Measurements from ENCODE around the gene IRF6. TPM values are rescaled to one million over a fixed set of nuclear protein-coding genes. Genes with fewer than 3 reads are reported as not detected.
A peak's percentile ranks its signal among the peaks of the same experiment; 100 is the strongest.

The IRF6 gene
- total RNA-seq, 4 donors from 2014 or later: 0.46 to 1.2 (median 0.75) TPM

GRCh38 chr1:209840611-209841010, 34.7 kb upstream of the IRF6 start:
- peak; percentile 72 for DNase-seq (ENCODE audit: extremely low spot score)
- WGBS: 86% methylated on average over 5 of the region's 5 CpGs
- H3K36me3 ChIP-seq: peaks cover 81 to 100% (median 88%) of the 10 kb centered on the region in 4 donors
- H3K9me3 ChIP-seq: no peaks in the 10 kb centered on the region
- no peak overlapping the region for H3K4me3 ChIP-seq
- no peak for TF ChIP-seq EP300 (IDR thresholded peaks at IDR 0.05)
- no peak for TF ChIP-seq POLR2A (IDR thresholded peaks at IDR 0.05; ENCODE audit: low read depth)
- no peak for TF ChIP-seq CTCF (IDR thresholded peaks at IDR 0.05)
- TF ChIP-seq POLR2AphosphoS5 (IDR thresholded peaks at IDR 0.05): no peak
- H3K4me1 ChIP-seq: peaks cover 0 to 22% (median 0%) of the 10 kb centered on the region in 4 donors
- intact Hi-C loops (cut with DNase I): no loop called here
- peak overlapping the region in 3 of 4 donors; percentile 52 to 65 (median 64) for H3K27ac ChIP-seq (replicated peaks in 1 of 4)
- H3K27me3 ChIP-seq: no peaks in the 10 kb centered on the region

- intact Hi-C loops (cut with DNase I): no loop called here
- H3K36me3 ChIP-seq: peaks cover 81 to 100% (median 91%) of the 10 kb centered on the region in 4 donors
- 45% methylated on average over 5 of the region's 5 CpGs for WGBS
These were observed 34.1 kb upstream of the IRF6 start for GRCh38 chr1:209839875-209840546.

GRCh38 chr1:209838537-209838936, 32.6 kb upstream of the IRF6 start:
- H3K27ac ChIP-seq (replicated peaks in 1 of 4): peak overlapping the region in 1 of 4 donors; percentile 65

More at GRCh38 chr1:209839875-209840546, 34.1 kb upstream of the IRF6 start:
- Histone ChIP-seq H3K4me1 (peaks cover 0 to 22% (median 0%) of the 10 kb centered on the region in 4 donors), H3K4me3 (no peak overlapping the region), H3K27me3 (no peaks in the 10 kb centered on the region), H3K27ac (replicated peaks in 1 of 4) (peak overlapping the region; percentile 33 to 66 (median 58)), H3K9me3 (no peaks in the 10 kb centered on the region)
- DNase-seq (ENCODE audit: extremely low spot score): peak; percentile 62
- no peak for TF ChIP-seq EP300 (IDR thresholded peaks at IDR 0.05)
- TF ChIP-seq POLR2AphosphoS5 (IDR thresholded peaks at IDR 0.05): peak; percentile 4 to 60

GRCh38 chr1:209837671-209838070, 31.7 kb upstream of the IRF6 start:
- Histone ChIP-seq H3K27ac (replicated peaks in 1 of 4) (no peak overlapping the region), H3K36me3 (peaks cover 80 to 100% (median 94%) of the 10 kb centered on the region in 4 donors), H3K4me3 (no peak overlapping the region), H3K27me3 (no peaks in the 10 kb centered on the region), H3K4me1 (peaks cover 0 to 22% (median 0%) of the 10 kb centered on the region in 4 donors), H3K9me3 (no peaks in the 10 kb centered on the region)
- peak; percentile 62 for DNase-seq (ENCODE audit: extremely low spot score)
- TF ChIP-seq EP300 (IDR thresholded peaks at IDR 0.05): no peak
- TF ChIP-seq CTCF (IDR thresholded peaks at IDR 0.05): no peak
- 90% methylated on average over 7 of the region's 7 CpGs for WGBS
- intact Hi-C loops (cut with DNase I): no loop called here

More at GRCh38 chr1:209838537-209838936, 32.6 kb upstream of the IRF6 start:
- 92% methylated on average over 6 of the region's 6 CpGs for WGBS
- Histone ChIP-seq H3K27me3 (no peaks in the 10 kb centered on the region), H3K4me1 (peaks cover 0 to 22% (median 0%) of the 10 kb centered on the region in 4 donors), H3K4me3 (no peak overlapping the region), H3K36me3 (peaks cover 79 to 100% (median 94%) of the 10 kb centered on the region in 4 donors), H3K9me3 (no peaks in the 10 kb centered on the region)
- no peak for TF ChIP-seq CTCF (IDR thresholded peaks at IDR 0.05)
- TF ChIP-seq POLR2AphosphoS5 (IDR thresholded peaks at IDR 0.05): no peak
- TF ChIP-seq POLR2A (IDR thresholded peaks at IDR 0.05; ENCODE audit: low read depth): no peak
- TF ChIP-seq EP300 (IDR thresholded peaks at IDR 0.05): no peak
- intact Hi-C loops (cut with DNase I): no loop called here
- DNase-seq (ENCODE audit: extremely low spot score): peak; percentile 55

GRCh38 chr1:209835782-209836298, 29.9 kb upstream of the IRF6 start:
- Histone ChIP-seq H3K4me1 (peaks cover 0 to 20% (median 0%) of the 10 kb centered on the region in 4 donors), H3K4me3 (no peak overlapping the region), H3K27ac (replicated peaks in 1 of 4) (no peak overlapping the region), H3K27me3 (no peaks in the 10 kb centered on the region), H3K9me3 (no peaks in the 10 kb centered on the region), H3K36me3 (peaks cover 70 to 99% (median 89%) of the 10 kb centered on the region in 4 donors)
- TF ChIP-seq EP300 (IDR thresholded peaks at IDR 0.05) (no peak), POLR2AphosphoS5 (IDR thresholded peaks at IDR 0.05) (no peak), CTCF (IDR thresholded peaks at IDR 0.05) (no peak), POLR2A (IDR thresholded peaks at IDR 0.05; ENCODE audit: low read depth) (no peak)
- intact Hi-C loops (cut with DNase I): no loop called here
- DNase-seq (ENCODE audit: extremely low spot score): no peak
